Globus pallidus (tissue), 1 donor: ENCODE measurements around the gene TMCC1.
"Not testable (repeated sequence)": the region's sequence is repeated elsewhere in the genome, so short reads cannot be mapped to it uniquely, and the experiment has no call there.

Experiments used
- DNase-seq: peaks from one replicate; pipeline ENCODE4 v3.0.0-alpha.2; 2015; ENCODE audit warnings: low spot score

Gene TMCC1

DNA sequence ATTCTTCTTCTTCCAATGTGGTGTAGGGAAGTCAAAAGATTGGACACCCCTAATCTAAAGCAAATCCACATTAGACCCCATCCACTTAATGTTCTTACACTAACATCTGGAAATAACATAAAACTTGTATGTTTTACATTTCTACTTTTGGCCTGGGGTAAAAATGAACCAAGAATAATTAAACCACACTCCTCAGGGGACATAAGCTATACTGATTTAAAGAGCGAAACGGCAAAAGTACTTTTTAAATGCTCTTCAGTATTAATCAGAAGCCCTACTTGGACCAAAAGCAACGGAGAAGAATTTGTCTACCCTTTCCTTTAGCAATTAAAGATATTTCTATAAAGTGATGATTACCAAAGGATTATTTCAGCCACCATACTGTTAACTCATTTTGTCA is 123.9 kb downstream of the TMCC1 start:
- no peak for DNase-seq

DNA sequence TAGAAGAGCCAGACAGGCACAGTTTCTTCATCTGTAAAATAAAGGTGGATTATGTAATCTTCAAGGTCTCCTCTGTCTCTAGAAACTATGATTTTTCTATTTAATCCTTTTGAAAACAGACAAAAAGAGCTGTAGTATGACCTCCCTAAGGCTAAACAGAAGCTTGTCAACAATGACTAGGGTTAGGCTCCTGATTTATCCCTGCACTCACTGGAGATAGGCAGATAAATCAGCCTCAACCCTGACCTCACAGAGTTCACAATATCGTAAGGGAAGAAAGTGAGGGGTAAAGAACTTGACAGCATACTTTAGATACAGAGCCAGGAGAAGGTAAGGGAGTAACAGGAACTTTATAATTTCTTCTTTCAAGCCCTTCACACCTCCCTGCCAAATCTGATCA is 124.8 kb downstream of the TMCC1 start:
- DNase-seq: no peak

GRCh38 chr3:129766135-129766534 is 127.4 kb downstream of the TMCC1 start:
- no peak for DNase-seq

- DNase-seq: no peak
Measured at GRCh38 chr3:129764090-129764489, 129.4 kb downstream of the TMCC1 start.

- DNase-seq: no peak
Measured at GRCh38 chr3:129758785-129759320, 134.7 kb downstream of the TMCC1 start.

DNA sequence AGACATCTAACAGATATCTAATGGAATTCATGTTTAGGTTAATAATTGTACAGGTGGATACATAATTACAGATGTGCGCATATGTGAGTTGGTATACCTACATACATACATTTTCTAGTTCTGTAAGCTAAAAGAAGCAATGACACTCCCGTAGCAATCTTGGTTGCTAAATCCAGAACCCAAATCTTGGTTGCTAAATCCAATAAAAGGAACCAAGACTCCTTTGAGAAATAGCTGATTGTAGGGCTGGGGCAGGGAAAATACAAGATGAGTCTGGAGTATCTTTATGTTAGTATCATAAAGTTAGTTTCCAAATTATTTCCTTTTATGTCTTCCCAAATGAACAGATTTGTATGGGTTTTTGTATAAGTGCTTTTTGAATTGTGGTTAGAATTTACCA is 135.2 kb downstream of the TMCC1 start:
- no peak for DNase-seq

- DNase-seq: no peak
Measured at GRCh38 chr3:129756871-129757270, 136.6 kb downstream of the TMCC1 start.

- not testable (repeated sequence) for DNase-seq
Measured at GRCh38 chr3:129751105-129751504, 142.4 kb downstream of the TMCC1 start.

- DNase-seq: no peak
Measured at GRCh38 chr3:129749692-129750091, 143.8 kb downstream of the TMCC1 start.

GRCh38 chr3:129747992-129748391 is 145.5 kb downstream of the TMCC1 start:
- DNase-seq: no peak

- no peak for DNase-seq
Measured at GRCh38 chr3:129747136-129747535, 146.4 kb downstream of the TMCC1 start.

- no peak for DNase-seq
Measured at GRCh38 chr3:129746629-129747028, 146.9 kb downstream of the TMCC1 start.

GRCh38 chr3:129745253-129745652 is 148.3 kb downstream of the TMCC1 start:
- peak; percentile 23 for DNase-seq

DNA sequence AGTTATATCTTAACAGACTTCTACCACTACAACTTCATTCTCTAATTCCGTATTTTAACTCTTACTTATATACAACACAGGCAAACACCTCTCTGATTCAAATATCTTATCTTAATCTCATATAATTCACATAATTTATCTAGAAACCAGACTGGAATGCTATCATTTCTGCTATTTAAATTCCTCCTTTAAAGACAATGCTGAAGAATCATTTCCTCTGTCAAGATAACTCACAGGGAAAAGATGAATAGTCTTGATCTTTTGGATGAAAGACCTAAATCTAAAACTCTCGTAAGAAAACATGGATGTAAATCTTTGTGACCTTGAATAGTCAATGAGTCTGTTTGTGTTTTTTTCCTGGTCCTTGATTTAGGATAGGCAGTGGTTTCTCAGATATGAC is 151.7 kb downstream of the TMCC1 start:
- DNase-seq: no peak

- DNase-seq: no peak
Measured at GRCh38 chr3:129740090-129740489, 153.4 kb downstream of the TMCC1 start.

GRCh38 chr3:129739634-129740033 is 153.9 kb downstream of the TMCC1 start:
- no peak for DNase-seq

GRCh38 chr3:129738172-129738571 is 155.3 kb downstream of the TMCC1 start:
- no peak for DNase-seq

DNA sequence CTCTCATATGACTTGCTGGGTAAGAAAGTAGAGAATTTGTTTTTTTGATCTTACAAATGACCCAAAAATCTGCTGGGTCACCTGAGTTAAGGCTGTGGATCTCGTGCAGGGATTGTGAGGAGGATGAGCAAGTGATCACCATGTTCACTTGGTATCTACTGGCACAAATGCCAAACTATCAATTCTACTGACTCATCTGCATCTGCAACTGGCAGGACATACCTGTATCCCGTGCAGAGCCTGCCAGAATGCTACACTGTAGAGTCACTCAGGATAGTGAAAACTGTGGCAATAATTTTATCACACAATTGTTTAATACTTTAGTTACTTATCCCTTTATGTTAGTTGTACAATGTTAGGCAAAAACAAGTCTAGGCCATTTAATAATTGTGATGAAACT is 157.4 kb downstream of the TMCC1 start:
- DNase-seq: no peak

DNA sequence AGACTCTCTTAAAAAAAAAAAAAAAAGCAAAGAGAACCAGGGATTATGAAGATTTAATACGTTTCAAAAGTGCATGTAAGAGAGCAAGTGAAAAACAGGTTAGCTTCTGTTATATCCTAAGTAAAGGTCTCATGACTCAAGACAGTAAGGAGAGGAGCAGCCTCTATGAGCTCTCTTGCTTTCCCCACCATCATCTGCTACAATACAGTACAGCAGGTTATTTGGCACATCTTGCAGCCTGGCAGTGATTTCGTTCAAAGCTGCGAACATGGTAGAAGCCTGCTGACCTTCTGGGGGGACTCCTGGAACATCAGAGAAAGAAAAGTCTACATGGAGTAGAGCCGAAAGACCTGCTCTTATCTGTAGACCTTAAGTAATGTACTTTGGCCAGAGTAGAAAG is 157.9 kb downstream of the TMCC1 start:
- DNase-seq: no peak

- no peak for DNase-seq
Measured at GRCh38 chr3:129734449-129734848, 159.1 kb downstream of the TMCC1 start.

DNA sequence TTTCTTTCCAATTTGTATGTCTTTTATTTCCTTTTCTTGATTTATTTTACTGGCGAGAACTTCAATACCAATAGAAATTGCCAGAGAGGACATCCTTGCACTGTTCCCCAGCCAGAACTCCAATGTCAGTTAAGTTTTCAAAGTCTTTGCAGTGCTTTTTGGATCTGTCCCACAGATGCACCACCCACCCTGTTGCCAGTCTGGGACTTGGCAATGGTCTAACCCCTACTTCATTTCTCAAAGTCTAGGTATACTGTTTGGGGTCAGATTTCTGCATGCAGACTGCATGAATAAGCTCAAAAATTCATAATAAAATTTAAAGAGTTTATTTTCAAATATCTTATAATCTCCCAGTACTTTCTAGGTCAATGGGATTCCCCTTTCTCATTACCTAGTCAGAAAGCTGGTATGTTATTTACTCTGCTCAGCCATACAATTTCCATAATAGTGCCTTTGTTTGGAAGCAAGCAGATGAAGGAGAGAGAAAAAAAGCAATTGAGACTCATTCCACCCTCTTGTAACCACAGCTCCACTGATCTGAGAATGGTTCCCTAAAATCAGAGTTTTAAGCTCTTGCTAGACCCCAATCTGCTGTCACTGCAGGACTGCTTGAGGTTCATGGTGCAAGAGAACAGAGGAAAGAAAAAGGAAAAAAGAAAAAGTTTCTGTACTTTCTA is 161.2 kb downstream of the TMCC1 start:
- DNase-seq: peak; percentile 63

DNA sequence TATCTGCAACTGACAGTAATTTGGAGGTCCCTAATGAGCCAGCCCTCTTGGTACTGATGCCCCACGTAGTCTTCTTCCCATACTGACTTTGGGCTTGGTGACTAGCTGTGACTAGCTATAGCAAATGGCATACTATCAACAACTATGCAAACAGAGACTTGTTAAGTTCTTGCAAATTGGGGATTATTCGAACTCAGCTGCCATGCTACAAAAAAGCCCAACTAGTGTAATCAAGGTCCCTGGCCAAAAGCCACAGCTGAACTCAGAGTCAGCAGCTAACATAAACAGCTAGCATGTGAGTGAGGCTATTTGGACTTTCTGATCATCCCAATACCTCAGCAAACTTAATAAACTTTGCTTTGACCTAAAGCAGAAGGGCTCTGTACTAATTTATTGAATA is 165.8 kb downstream of the TMCC1 start:
- DNase-seq: peak; percentile 29

- DNase-seq: peak; percentile 50
Measured at GRCh38 chr3:129723558-129724324, 169.8 kb downstream of the TMCC1 start.
